Psoas muscle (tissue), 8 donors: ENCODE results near the gene EIF3D. TPM values are rescaled to one million over a fixed set of nuclear protein-coding genes. Genes with fewer than 3 reads are reported as not detected.

Source experiments
- ATAC-seq, 4 donors: fragments of 200-7000 bp; cut with Tn5 transposase; one replicate each; pipeline ENCODE4 v1.9.1; 2020; ENCODE audit warnings: moderate library complexity in 3 of 4, mild to moderate bottlenecking in 2 of 4
- DNase-seq, 2 donors: peaks; one replicate each; pipeline ENCODE4 v3.0.0-alpha.2; 2020
- H3K27ac ChIP-seq: fragments of 200-600 bp; one replicate; pipeline ENCODE4 v1.8.0; 2022
- H3K27me3 ChIP-seq, 3 donors: fragments of 200-600 bp in 1 of 3; one replicate each; pipeline versions ENCODE4 v1.6.1 to v1.8.0; 2013 to 2022; ENCODE audit warnings: low read length in 2 of 3, mild to moderate bottlenecking in 2 of 3, moderate library complexity in 1 of 3; ENCODE audit not compliant: insufficient read depth in 3 of 3
- H3K36me3 ChIP-seq, 2 donors: fragments of 200-600 bp in 1 of 2; one replicate each; pipeline versions ENCODE4 v1.6.1 to v1.8.0; 2013 to 2022; ENCODE audit warnings: low read depth in 1 of 2, mild to moderate bottlenecking in 1 of 2, moderate library complexity in 1 of 2; ENCODE audit not compliant: insufficient read depth in 1 of 2
- H3K4me1 ChIP-seq: fragments of 200-600 bp; one replicate; pipeline ENCODE4 v1.8.0; 2022
- H3K4me3 ChIP-seq: fragments of 200-600 bp; one replicate; pipeline ENCODE4 v1.8.0; 2022; ENCODE audit warnings: mild to moderate bottlenecking
- H3K9me3 ChIP-seq: fragments of 200-600 bp; one replicate; pipeline ENCODE4 v1.8.0; 2022
- CTCF ChIP-seq: fragments of 200-600 bp; IDR thresholded peaks from one replicate; pipeline ENCODE4 v1.8.0; 2022; ENCODE audit warnings: antibody characterized with exemption
- WGBS, 3 donors: extraction: QIAGEN DNeasy Blood & Tissue Kit; methylation state at CpG; one replicate each; pipeline versions ENCODE4 v1.1.6 to v1.1.7; 2013; 5-methylcytosine and 5-hydroxymethylcytosine counted together
- intact Hi-C, 2 donors: fragments of 100-400 bp; cut with DNase I; formaldehyde crosslinking; loops; one replicate each; pipeline versions ENCODE4 v1.11.0 to v1.14.2; 2022
- polyA plus RNA-seq, 3 donors: library from polyadenylated mRNA; stranded (reverse); fragments of 200-250 nt; gene quantifications; one replicate each; pipeline ENCODE4 v1.2.3, GENCODE V29; 2013
- total RNA-seq, 4 donors: library from RNA; stranded (reverse); fragmentation: NEBNext Ultra II Directional in 2 of 4; extraction: Animal tissue kit (Norgen Biotek cat#: 25700) in 2 of 4; gene quantifications; one replicate each; pipeline versions ENCODE4 v1.2.1 to v1.2.4, GENCODE V29; 2021 to 2023
- donor health status: healthy with polysubstance abuse.
- donor health status: DM: no; HTN: no; CAD: no; lungs with moderate emphysema.
- donor health status: Bipolar disorder and iron deficiency.
- donor health status: healthy.
- donor health status: DM: yes; HTN: yes; CAD: no.
- donor health status: DM: no; HTN: no; CAD: no.
- donor health status: DM: no; HTN: no; CAD: no.
- donor health status: DM: yes; HTN: yes; CAD: no.

Gene EIF3D
- total and polyA plus RNA-seq, 7 donors, result 102 to 338 (median 120) TPM

- ATAC-seq (peak; percentile 93 to 95 (median 94)), DNase-seq (peak; percentile 98 to 99)
- Histone ChIP-seq H3K4me3 (peak within 1 kb of the TSS; percentile 92), H3K36me3 (peaks cover 0 to 41% of the 10 kb centered on the region in 2 donors), H3K27ac (peak within 1 kb of the TSS; percentile 97), H3K4me1 (peaks cover 15% of the 10 kb centered on the region), H3K9me3 (no peaks in the 10 kb centered on the region), H3K27me3 (no peaks in the 10 kb centered on the region)
- no peak for TF ChIP-seq CTCF
- intact Hi-C loops, result loop anchor here (2.0 to 10.0 kb wide), 2 partner anchors 47 to 287 kb away; partner anchors contain the start of gene EIF3D (in 1 of the 2)
- WGBS, 3 donors, result 1% methylated on average over 59 to 62 of the region's 62 CpGs
Observed at GRCh38 chr22:36481393-36482168, 47.4 kb downstream of the EIF3D start, which contains the start of gene TXN2. Gene TXN2, minus strand, starts transcription at chr22:36481640. Its CDS starts 803 bp downstream, at chr22:36480837.

DNA sequence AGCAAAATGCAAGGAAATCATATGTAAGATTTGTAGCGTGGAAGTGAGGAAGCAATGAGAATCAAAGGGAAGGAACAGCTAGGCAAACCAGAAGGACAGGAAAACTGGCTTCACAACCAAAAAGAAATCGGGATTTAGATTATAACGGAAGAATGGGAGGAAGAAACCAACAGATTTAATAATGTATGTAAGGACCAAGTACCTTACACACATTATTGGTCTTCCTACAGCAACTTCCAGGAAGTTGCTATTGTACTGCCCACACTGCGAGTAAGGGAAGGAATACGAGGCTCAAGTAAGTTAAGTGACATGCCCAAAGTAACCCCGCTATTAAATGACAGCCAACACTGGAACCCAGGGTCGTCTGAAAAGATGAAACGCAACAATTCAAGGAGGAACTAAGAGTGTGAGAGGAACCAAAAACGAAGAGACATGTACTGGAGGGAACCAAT, 48.0 kb downstream of the EIF3D start:
- Histone ChIP-seq H3K4me3 (peak overlapping the region; percentile 92), H3K4me1 (peaks cover 15% of the 10 kb centered on the region), H3K36me3 (peaks cover 0 to 47% of the 10 kb centered on the region in 2 donors), H3K9me3 (no peaks in the 10 kb centered on the region), H3K27me3 (no peaks in the 10 kb centered on the region), H3K27ac (peak overlapping the region; percentile 97)
- ATAC-seq (no peak), DNase-seq (no peak)
- TF ChIP-seq CTCF, result no peak
- WGBS, 3 donors, result 7 to 13% (median 10%) methylated on average over 9 of the region's 9 CpGs
- intact Hi-C loops, result loop anchor here in 1 of 2 donors (10.0 kb wide), 1 partner anchor 286 kb away; no protein-coding TSS in a partner anchor

GRCh38 chr22:36478966-36479365, 50.0 kb downstream of the EIF3D start:
- peaks cover 6 to 67% of the 10 kb centered on the region in 2 donors for H3K36me3 ChIP-seq
- no peaks in the 10 kb centered on the region for H3K27me3 ChIP-seq
- 91 to 98% (median 93%) methylated on average over 4 of the region's 4 CpGs for WGBS, 3 donors
- no peak for TF ChIP-seq CTCF
- H3K4me1 ChIP-seq, result peaks cover 15% of the 10 kb centered on the region
- no peak for ATAC-seq
- H3K4me3 ChIP-seq, result no peak overlapping the region
- no peak overlapping the region for H3K27ac ChIP-seq
- intact Hi-C loops, result no loop called here
- H3K9me3 ChIP-seq, result no peaks in the 10 kb centered on the region
- no peak for DNase-seq

GRCh38 chr22:36475341-36475740, 53.6 kb downstream of the EIF3D start:
- 94 to 97% (median 96%) methylated on average over 6 of the region's 6 CpGs for WGBS, 3 donors
- peaks cover 6% of the 10 kb centered on the region for H3K4me1 ChIP-seq
- ATAC-seq, result no peak
- no peak overlapping the region for H3K4me3 ChIP-seq
- H3K36me3 ChIP-seq, result peaks cover 11 to 97% of the 10 kb centered on the region in 2 donors
- DNase-seq, result no peak
- no peaks in the 10 kb centered on the region for H3K27me3 ChIP-seq
- TF ChIP-seq CTCF, result no peak
- H3K27ac ChIP-seq, result no peak overlapping the region
- H3K9me3 ChIP-seq, result no peaks in the 10 kb centered on the region
- intact Hi-C loops, result no loop called here
